HG02798 (cell line): ENCODE results near the gene LARP4.
"Not testable (repeated sequence)": the region's sequence is repeated elsewhere in the genome, so short reads cannot be mapped to it uniquely, and the experiment has no call there.

ENCODE experiments used
- ATAC-seq: cut with Tn5 transposase; IDR thresholded peaks from one replicate; pipeline ENCODE4 v1.9.1; 2021; ENCODE audit warnings: mild to moderate bottlenecking; ENCODE audit not compliant: unreplicated experiment, poor library complexity

The LARP4 gene

DNA sequence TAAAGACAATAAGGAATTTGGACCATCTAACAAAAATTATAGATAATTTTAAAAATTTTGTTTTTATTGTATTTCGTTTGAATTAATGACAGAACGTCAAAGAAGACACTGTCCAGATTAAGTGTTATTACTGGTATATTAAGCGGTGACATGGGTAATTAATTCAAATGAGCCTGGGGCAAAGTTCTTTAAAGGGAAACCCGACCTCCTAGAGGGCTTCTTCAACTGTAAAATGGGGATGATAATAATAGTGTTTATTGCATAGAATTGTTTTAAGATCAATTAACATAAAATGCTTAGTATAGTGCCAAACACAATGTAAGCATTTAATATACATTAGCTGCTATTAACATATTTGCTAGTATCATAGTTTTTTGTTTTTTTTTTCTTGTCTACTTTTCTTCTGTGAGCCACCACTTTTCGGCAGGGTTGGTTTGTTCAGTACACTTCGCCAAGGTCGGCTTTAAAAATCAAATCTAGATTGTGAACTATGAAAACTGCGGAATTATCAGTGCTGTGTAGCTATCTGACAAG is 514 bp upstream of the LARP4 start:
- no peak for ATAC-seq

DNA sequence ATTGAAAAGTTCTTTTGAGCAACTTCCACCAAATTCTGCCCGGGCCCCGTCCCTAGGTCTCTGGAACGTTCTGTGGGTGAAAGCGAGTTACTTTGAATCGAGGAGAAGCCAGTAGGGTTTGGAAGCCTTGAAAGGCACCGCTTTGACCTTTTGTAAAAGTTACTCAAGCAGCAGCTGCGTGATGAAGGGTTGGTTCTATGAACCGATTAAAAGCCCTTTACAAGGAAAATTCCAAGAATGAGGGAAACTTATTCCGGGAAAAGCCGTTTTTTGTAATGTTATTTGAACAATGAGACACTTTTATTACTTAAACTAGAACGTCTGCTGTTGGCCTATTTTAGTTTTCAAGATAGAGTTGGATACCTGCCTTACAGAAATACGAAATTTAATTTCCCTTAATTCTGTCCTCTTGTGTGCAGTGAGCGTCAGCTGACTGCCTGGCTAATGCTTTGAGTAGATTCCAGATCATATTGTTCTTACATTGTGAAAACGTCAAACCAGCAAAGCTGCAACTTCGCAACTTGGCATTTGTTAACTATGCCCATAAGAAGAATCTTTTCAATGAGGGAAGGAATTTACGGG is 906 bp downstream of the LARP4 start:
- no peak for ATAC-seq

DNA sequence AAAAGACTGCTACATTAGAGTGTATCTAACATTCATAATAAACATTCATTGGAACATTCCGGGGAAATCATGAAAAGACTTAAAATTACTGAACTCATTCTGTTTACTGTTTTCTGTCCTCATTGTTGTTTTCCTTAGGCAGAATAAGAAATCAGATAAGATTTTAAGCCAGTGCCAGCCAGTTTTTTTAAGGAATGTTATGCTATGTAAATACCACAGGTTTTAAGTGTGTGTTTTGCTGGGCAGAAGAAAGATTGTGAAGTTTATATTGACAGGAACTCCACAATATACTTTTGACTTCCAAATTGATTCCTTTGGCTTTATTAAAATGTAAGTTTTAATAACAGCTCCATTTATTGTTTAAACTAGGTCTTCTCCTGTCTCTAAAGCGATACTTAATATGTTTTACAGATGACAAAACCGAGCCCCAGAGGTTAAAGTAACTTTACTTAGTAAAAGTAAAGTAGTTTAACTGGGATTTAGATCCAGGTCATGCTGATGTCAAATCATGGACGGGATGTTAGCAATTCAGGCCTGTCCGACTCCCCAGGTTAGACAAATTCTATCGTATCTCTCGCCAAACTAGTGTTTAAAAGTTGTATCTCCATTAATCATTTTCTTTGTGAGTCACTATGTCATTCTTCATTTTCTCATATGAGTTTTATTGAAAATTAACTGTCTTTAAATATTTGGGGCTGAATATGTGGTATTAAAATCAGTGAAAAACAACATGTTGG is 1.7 kb downstream of the LARP4 start:
- ATAC-seq, result no peak

DNA sequence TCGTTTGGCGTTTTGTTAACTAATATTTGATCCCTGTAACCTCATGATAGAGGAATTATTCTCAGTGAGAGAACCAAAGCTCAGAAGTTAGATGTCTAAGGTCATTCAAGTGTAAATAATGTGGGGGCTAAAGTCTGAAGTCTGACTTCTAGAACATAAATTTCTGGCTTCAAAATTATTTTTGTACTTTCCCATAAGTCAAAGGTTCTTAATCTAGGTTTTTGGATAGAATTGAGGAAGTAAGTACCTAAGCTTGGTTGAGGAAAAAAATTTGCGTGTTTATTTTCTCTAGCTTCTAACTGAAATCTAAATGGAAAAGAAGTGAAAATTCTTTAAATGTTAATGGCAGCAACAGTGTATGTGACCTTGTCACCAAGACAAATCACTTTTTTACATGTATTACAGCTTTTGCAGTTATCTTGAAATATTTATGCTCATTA is 2.3 kb downstream of the LARP4 start:
- ATAC-seq, result no peak

DNA sequence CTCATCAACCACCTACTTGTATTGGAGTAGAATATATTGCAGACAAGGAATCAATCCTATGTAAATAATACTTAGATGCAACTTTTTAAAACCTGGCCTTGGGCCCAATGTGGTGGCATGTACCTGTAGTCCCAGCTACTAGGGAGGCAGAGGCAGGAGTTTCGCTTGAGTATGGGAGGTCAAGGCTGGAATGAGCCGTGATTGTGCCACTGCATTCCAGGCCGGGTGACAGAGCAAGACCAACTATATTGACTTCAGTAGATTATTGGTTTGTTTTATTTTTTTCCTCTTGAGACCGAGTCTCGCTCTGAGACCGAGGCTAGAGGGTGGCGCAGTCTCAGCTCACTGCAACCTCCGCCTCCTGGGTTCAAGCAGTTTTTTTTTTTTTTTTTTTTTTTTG is 3.6 kb downstream of the LARP4 start:
- ATAC-seq, result no peak

DNA sequence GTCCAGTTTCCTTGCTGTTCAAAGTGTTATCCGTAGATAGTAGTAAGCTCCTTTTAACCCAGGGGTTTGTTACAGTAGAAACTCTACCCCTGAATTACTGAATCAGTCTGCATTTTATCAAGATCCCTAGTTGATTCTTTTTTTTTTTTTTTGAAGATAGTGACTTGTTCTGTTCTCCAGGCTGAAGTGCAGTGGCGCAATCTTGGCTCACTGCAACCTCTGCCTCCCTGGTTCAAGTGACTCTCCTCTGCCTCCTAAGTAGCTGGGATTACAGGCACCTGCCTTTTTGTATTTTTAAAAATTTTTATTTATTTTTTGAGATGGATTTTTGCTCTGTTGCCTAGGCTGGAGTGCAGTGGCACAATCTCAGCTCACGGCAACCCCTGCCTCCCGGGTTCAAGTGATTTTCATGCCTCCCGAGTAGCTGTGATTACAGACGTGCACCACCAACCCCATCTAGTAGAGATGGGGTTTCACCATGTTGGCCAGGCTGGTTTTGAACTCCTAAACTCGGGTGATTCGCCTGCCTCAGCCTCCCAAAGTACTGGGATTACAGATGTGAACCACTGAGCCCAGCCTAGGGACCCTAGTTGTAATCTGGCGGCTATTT is 10.5 kb downstream of the LARP4 start:
- ATAC-seq, result no peak

DNA sequence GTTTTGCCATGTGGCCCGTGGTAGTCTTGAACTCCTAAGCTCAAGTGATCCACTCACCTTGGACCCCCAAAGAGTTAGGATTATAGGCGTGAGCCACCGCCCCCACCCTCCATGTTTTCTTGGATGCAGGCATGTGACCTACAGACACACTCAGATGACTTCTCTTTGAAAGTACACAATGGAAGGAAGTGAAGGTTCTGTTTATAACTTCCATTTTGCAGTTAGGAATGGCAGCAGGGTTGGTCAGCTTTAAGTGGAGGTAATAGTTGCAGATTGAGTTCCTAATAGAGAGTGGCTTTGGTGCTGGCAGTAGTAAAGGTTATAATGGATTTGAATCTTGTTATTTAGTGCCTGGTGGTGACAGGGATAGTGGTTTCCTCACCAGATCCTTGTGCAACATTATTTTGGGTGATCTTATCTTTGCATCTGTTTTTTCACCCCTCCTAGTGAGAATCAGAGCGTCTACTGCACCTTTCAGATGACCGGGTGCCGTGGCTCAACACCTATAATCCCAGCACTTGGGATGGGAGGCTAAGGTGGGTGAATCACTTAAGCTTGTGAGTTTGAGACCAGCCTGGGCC is 15.3 kb downstream of the LARP4 start:
- no peak for ATAC-seq

DNA sequence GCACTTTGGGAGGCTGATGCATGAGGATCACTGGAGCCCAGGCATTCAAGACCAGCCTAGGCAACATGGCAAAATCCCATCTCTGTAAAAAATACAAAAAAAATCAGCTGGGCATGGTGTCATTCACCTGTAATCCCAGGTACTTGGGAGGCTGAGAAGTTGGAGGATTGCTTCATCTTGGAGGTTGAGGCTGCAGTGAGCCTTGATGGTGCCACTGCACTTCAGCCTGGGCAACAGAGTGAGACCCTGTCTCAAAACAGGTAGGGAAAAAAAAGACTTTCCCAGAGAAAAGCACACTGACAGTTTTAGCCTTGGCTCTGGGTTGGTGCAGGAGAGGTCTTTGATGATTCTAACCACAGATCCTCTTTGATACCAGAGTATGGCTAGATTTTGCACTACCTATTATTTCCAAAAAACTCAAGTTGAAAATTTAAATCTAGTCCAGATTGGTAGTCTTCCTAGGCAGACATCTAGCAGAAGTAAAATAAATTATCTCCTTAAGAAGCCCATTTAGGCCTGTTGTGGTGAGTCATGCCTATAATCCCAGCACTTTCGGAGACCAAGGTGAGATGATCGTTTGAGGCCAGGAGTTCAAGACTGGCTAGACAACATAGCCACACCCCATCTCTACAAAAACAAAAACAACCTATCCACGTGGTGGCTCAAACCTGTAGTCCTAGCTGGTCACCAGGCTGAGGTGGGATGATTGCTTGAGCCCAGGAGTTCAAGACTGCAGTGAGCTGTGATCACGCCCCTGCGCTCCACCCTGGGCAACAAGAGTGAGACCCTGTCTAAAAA is 18.6 kb downstream of the LARP4 start:
- no peak for ATAC-seq

DNA sequence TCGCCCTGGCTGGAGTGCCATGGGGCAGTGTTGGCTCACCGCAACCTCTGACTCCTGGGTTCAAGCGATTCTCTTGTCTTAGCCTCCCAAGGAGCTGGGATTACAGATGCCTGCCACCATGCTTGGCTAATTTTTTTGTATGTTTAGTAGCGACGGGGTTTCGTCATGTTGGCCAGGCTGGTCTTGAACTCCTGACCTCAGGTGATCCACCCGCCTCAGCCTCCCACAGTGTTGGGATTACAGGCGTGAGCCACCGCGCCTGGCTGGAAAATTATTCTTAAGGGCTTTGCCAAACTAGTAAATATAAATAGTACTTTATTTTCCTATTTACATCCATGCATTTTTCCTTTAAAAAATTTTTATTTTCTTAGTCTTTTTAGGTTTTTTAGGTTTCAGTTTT is 22.2 kb downstream of the LARP4 start:
- ATAC-seq, result not testable (repeated sequence)

DNA sequence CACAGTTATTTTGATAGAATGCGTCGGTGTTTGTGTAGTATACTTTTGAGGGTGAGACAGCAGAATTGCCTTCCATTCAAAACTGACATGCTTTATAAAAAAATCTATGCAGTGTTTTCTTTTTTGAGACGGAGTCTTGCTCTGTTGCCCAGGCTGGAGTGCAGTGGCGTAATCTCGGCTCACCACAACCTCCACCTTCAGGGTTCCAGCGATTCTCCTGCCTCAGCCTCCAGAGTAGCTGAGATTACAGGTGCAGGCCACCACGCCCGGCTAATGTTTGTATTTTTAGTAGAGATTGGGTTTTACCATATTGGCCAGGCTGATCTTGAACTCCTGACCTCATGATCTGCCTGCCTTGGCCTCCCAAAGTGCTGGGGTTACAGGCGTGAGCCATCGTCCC is 22.7 kb downstream of the LARP4 start:
- ATAC-seq, result not testable (repeated sequence)

DNA sequence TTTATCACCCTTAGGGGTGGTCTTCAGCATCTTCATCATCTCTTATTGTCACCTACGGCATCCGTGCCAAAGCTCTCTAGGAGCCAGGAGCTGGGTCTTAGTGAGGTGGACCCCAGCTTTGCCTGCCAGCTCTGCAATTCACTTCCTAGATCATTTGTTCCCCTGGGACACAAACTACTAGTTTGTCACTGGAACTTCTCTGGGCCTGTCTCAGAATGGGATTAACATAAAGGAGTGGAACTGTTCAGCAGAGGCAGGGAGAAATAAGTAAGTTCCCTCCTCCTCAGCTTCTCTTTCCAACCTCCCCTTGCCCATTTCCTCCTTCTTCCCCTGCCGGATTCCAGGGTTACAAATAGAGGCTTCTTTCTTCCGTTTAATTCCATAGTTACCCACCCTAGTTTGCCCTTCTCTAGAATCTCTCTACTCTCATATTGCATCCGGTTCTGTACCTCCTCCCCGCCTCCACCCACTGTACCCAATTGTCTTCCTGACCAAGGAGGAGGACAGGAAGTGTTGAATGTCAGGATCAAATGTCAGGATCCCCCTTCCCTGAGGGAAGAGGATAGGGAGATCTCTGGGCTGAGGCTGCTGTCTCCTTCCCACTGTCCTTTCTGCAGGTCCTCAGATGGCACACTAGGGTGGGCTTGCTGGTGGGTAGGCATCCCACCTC is 25.0 kb downstream of the LARP4 start:
- no peak for ATAC-seq

DNA sequence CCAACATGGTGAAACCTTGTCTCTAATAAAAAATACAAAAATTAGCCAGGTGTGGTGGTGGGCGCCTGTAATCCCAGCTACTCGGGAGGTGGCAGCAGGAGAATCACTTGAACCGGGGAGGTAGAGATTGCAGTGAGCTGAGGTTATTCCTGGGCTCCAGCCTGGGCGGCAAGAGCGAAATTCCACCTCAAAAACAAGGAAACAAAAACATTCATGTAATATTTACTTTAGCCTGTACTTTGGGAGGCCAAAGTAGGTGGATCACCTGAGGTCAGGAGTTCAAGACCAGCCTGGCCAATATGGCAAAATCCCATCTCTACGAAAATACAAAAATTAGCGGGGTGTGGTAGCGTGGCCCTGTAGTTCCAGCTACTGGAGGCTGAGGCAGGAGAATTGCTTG is 31.0 kb downstream of the LARP4 start:
- not testable (repeated sequence) for ATAC-seq

DNA sequence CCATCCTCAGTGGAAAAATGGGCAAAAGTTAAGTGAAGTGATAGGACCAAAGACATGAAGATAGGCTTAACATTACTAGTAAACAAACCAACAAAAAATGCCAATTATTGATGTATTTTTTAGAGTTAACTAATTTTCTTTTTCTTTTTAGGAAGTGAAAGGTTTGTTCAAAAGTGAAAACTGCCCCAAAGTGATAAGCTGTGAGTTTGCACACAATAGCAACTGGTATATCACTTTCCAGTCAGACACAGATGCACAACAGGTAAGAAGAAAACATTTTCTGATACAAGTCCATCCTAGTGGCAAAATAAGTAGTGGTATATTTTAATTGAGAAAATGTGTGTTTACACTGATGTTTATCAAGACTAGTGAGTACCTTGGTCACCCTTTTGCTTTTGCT is 39.6 kb downstream of the LARP4 start:
- no peak for ATAC-seq

DNA sequence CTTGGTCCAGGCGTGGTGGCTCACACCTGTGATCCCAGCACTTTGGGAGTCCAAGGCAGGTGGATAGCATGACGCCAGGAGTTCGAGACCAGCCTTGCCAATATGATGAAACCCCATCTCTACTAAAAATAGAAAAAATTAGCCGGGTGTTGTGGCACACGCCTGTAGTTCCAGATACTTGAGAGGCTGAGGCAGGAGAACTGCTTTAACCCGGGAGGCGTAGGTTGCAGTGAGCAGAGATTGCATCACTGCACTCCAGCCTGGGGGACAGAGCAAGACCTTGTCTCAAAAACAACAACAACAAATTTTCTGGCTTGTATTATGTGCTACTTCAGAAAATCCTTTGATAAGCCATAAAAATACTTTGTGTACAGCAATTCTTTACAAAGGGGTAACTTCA is 41.1 kb downstream of the LARP4 start:
- ATAC-seq, result no peak

DNA sequence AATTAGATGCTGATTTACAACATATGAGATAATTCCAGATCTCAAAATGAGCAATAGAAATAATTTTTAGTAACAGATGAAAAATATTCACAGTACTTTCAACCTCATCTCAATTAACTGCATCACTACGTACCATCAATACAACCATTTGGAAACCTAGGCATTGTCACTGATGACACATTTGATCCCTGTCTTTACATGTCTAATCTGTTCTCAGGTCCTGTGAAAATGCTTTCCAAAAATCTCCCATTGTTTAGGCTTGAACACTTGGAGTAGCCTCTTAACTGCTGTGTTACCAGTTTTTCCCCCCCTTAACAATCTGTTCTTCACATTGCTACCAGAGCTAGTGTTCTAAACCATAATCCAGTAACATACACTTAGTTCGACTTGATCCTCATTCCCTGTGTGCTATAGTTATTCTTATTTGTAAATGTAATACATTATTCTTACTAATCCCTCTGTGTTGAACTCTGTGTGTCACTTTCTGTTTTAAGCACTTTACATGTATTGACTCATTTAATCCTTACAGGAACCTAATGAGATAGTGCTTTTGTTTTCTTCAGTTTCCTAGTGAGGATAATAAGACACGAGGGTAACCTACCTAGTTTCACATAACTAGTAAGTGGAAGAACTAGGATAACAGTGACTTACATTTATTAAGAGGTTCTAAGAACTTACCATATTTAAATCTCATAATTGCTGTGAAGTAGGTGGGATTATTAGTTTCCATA is 41.7 kb downstream of the LARP4 start:
- no peak for ATAC-seq

DNA sequence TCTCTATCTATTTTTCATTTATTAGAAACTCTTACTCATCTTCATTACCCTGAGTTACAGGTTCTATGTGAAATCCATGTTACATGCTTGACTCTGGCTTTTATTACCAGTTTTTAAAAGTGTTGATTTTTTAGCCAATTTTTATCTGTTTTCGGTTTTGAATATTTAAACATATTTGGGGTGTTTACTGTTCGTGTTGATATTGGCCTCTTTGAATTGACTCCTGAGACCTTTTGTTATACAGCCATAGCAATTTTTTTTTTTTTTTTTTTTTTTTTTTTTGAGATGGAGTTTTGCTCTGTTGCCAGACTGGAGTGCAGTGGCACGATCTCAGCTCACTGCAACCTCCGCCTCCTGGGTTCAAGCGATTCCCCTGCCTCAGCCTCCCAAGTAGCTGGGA is 49.0 kb downstream of the LARP4 start:
- not testable (repeated sequence) for ATAC-seq

DNA sequence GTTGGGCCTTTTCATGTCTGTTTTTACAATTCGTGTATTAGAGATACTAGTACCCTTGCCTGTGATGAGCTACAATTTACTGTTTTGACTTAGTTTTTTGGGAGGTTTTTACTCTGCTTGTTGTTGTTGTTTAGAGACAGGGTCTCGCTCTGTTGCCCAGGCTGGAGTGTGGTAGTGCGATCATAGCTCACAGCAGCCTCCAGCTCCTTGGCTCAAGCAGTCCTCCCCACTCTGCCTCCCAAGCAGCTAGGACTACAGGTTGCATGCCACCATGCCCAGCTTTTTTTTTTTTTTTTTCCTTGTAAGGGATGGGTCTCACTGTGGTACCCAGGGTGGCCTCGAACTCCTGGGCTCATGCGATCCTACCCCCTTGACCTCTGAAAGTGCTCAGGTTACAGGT is 52.1 kb downstream of the LARP4 start:
- no peak for ATAC-seq

DNA sequence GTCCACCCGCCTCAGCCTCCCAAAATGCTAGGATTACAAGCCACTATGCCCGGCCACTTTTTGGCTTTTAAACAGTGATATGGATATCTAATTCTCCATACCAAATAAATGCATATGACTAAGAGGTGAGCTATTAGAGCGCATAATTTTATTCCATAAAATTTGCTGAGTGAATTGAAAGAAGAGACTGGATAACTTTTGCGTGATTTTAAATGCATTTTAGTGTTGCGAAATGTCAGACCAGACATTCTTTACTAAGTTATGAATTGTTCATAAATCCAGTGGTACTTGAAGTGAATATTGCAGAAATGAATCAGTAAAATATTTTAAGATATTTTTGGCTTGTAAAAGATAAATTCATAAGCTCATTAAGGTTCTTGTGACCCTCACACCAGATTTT is 53.2 kb downstream of the LARP4 start:
- no peak for ATAC-seq

DNA sequence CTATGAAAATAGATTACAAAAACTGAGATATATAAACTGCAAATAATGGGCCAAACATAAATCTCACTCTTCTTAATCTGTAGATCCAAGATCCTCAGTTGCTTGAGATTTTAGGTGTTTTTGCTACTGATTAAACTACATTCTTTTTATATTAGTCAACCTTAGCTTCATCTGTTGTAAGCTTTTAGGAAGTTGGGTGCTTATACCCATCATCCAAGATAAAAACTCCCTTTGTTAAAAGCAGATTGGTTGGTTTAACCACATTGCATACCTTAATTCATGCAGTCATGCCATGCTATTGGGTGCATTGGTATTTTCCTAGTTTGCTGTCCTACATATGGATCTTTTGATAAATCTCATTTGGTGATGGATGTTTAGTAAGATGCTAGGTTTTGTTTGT is 57.9 kb downstream of the LARP4 start:
- no peak for ATAC-seq
